ENCODE measurements around the gene EIF2AK2.

EIF2AK2 gene

GRCh38 chr2:37090019-37090477, 66.7 kb downstream of the EIF2AK2 start:
- TF ChIP-seq CTCF (IDR thresholded peaks at IDR 0.05), result no peak

- TF ChIP-seq CTCF (IDR thresholded peaks at IDR 0.05), result no peak
Observed at GRCh38 chr2:37085731-37086147, 71.0 kb downstream of the EIF2AK2 start.

GRCh38 chr2:37084797-37085196, 72.0 kb downstream of the EIF2AK2 start:
- no peak for TF ChIP-seq CTCF (IDR thresholded peaks at IDR 0.05)

GRCh38 chr2:37083873-37084794, 72.6 kb downstream of the EIF2AK2 start, which contains the start of the genes GPATCH11 and HEATR5B:
Gene GPATCH11, plus strand, starts transcription at chr2:37084518. Its CDS starts 3,864 bp downstream, at chr2:37088382.
Gene HEATR5B, minus strand, starts transcription at chr2:37084372. Its CDS starts 958 bp downstream, at chr2:37083414.
- no peak for TF ChIP-seq CTCF (IDR thresholded peaks at IDR 0.05)

GRCh38 chr2:37080689-37081088, 76.1 kb downstream of the EIF2AK2 start:
- TF ChIP-seq CTCF (IDR thresholded peaks at IDR 0.05), result no peak

GRCh38 chr2:37080266-37080665, 76.5 kb downstream of the EIF2AK2 start:
- TF ChIP-seq CTCF (IDR thresholded peaks at IDR 0.05), result no peak

GRCh38 chr2:37070931-37071330, 85.8 kb downstream of the EIF2AK2 start:
- TF ChIP-seq CTCF (IDR thresholded peaks at IDR 0.05), result no peak

Data from LNCAP (cell line).